ENCODE data around the gene SH3BGR.

DNA sequence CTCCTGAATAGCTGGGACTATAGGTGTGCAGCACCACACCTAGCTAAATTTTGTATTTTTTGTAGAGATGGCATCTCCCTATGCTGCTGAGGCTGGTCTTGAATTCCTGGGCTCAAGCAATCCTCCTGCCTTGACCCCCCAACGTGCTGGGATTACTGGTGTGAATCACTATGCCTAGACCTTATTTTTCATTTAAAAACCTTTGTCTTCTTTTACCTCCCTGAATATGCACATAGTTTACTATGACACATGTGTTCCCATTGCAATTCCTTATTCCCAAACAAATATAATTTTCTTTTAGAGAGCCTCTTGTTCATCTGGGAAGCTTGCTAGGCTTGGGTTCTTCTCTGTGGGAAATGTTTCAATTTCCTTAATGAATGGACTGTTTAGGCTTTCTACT lies 16.8 kb downstream of the SH3BGR start:
- TF ChIP-seq, protein P1, sequence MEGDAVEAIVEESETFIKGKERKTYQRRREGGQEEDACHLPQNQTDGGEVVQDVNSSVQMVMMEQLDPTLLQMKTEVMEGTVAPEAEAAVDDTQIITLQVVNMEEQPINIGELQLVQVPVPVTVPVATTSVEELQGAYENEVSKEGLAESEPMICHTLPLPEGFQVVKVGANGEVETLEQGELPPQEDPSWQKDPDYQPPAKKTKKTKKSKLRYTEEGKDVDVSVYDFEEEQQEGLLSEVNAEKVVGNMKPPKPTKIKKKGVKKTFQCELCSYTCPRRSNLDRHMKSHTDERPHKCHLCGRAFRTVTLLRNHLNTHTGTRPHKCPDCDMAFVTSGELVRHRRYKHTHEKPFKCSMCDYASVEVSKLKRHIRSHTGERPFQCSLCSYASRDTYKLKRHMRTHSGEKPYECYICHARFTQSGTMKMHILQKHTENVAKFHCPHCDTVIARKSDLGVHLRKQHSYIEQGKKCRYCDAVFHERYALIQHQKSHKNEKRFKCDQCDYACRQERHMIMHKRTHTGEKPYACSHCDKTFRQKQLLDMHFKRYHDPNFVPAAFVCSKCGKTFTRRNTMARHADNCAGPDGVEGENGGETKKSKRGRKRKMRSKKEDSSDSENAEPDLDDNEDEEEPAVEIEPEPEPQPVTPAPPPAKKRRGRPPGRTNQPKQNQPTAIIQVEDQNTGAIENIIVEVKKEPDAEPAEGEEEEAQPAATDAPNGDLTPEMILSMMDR (conservative IDR thresholded peaks at IDR 0.05; ENCODE audit: low read depth, low read length) = no peak
- no peak for TF ChIP-seq EZH2 (IDR thresholded peaks at IDR 0.05; ENCODE audit: borderline replicate concordance, low read depth, low read length, poor library complexity, severe bottlenecking)
